ENCODE data around the gene SUMO1.
A peak's percentile ranks its signal among the peaks of the same experiment; 100 is the strongest.

SUMO1 gene

GRCh38 chr2:202194418-202194817 is 44.0 kb downstream of the SUMO1 start:
- DNase-seq, result no peak

GRCh38 chr2:202193881-202194353 is 44.5 kb downstream of the SUMO1 start:
- DNase-seq, result no peak

GRCh38 chr2:202193305-202193704 is 45.1 kb downstream of the SUMO1 start:
- no peak for DNase-seq

- no peak for DNase-seq
These were observed 50.8 kb downstream of the SUMO1 start for GRCh38 chr2:202187570-202187969.

GRCh38 chr2:202186641-202187202 is 51.7 kb downstream of the SUMO1 start:
- no peak for DNase-seq

GRCh38 chr2:202185156-202185555 is 53.2 kb downstream of the SUMO1 start:
- DNase-seq, result no peak

- no peak for DNase-seq
These were observed 53.8 kb downstream of the SUMO1 start for GRCh38 chr2:202184557-202184956.

GRCh38 chr2:202178346-202178958 is 59.9 kb downstream of the SUMO1 start:
- DNase-seq, result peak; percentile 34 to 41

GRCh38 chr2:202172439-202173211 is 65.8 kb downstream of the SUMO1 start:
- peak; percentile 19 to 34 for DNase-seq

- DNase-seq, result no peak
These were observed 67.1 kb downstream of the SUMO1 start for GRCh38 chr2:202171241-202171825.

- no peak for DNase-seq
These were observed 68.5 kb downstream of the SUMO1 start for GRCh38 chr2:202169832-202170424.

GRCh38 chr2:202169131-202169530 is 69.3 kb downstream of the SUMO1 start:
- DNase-seq, result no peak

GRCh38 chr2:202165945-202166344 is 72.5 kb downstream of the SUMO1 start:
- DNase-seq, result no peak

- DNase-seq, result no peak
These were observed 73.2 kb downstream of the SUMO1 start for GRCh38 chr2:202165208-202165607.

- DNase-seq, result no peak
These were observed 74.0 kb downstream of the SUMO1 start for GRCh38 chr2:202164411-202164810.

- DNase-seq, result no peak
These were observed 77.1 kb downstream of the SUMO1 start for GRCh38 chr2:202161151-202161835.

GRCh38 chr2:202158796-202159195 is 79.6 kb downstream of the SUMO1 start:
- no peak for DNase-seq

- DNase-seq, result no peak
These were observed 81.0 kb downstream of the SUMO1 start for GRCh38 chr2:202157211-202157990.

Data from activated CD4-positive, alpha-beta T cell treated with anti-CD3 and anti-CD28 coated beads, Interleukin-2, amount 50 U/mL, for 4 hours (primary cell).